ENCODE measurements around the gene KCNJ1.

Gene KCNJ1

GRCh38 chr11:128884703-128885338 is 17.7 kb upstream of the KCNJ1 start:
- H3K4me1 Mint-ChIP-seq (ENCODE audit: low read depth in 2 of 2): peaks cover 8 to 9% of the 10 kb centered on the region in 2 donors
- H3K36me3 Mint-ChIP-seq (ENCODE audit: insufficient read depth): peaks cover 6% of the 10 kb centered on the region
- no peak overlapping the region for H3K4me3 Mint-ChIP-seq
- DNase-seq (peak; percentile 57 to 66 (median 60)), ATAC-seq (replicated peaks) (peak; percentile 81)
- H3K9me3 Mint-ChIP-seq: no peaks in the 10 kb centered on the region
- H3K27me3 Mint-ChIP-seq: peaks cover 66 to 97% of the 10 kb centered on the region in 2 donors
- no peak overlapping the region for H3K27ac Mint-ChIP-seq

- DNase-seq: no peak
- Mint-ChIP-seq H3K36me3 (ENCODE audit: insufficient read depth) (peaks cover 6% of the 10 kb centered on the region), H3K9me3 (no peaks in the 10 kb centered on the region), H3K27ac (no peak overlapping the region), H3K4me1 (ENCODE audit: low read depth in 2 of 2) (peaks cover 8 to 9% of the 10 kb centered on the region in 2 donors), H3K4me3 (no peak overlapping the region), H3K27me3 (peaks cover 60 to 94% of the 10 kb centered on the region in 2 donors)
- no peak for ATAC-seq (replicated peaks)
Measured at GRCh38 chr11:128884054-128884453, 17.0 kb upstream of the KCNJ1 start.

- DNase-seq (no peak), ATAC-seq (replicated peaks) (no peak)
- H3K27ac Mint-ChIP-seq: no peak overlapping the region
- H3K9me3 Mint-ChIP-seq: no peaks in the 10 kb centered on the region
- H3K4me1 Mint-ChIP-seq (ENCODE audit: low read depth in 2 of 2): peaks cover 8 to 9% of the 10 kb centered on the region in 2 donors
- no peak overlapping the region for H3K4me3 Mint-ChIP-seq
- peaks cover 58 to 95% of the 10 kb centered on the region in 2 donors for H3K27me3 Mint-ChIP-seq
- H3K36me3 Mint-ChIP-seq (ENCODE audit: insufficient read depth): peaks cover 6% of the 10 kb centered on the region
Measured at GRCh38 chr11:128882451-128882850, 15.4 kb upstream of the KCNJ1 start.

- no peaks in the 10 kb centered on the region for H3K9me3 Mint-ChIP-seq
- H3K4me3 Mint-ChIP-seq: no peak overlapping the region
- DNase-seq (no peak), ATAC-seq (replicated peaks) (no peak)
- peaks cover 0 to 2% of the 10 kb centered on the region in 2 donors for H3K4me1 Mint-ChIP-seq (ENCODE audit: low read depth in 2 of 2)
- no peak overlapping the region for H3K27ac Mint-ChIP-seq
- peaks cover 3% of the 10 kb centered on the region for H3K36me3 Mint-ChIP-seq (ENCODE audit: insufficient read depth)
- peaks cover 57 to 95% of the 10 kb centered on the region in 2 donors for H3K27me3 Mint-ChIP-seq
Measured at GRCh38 chr11:128881221-128881620, 14.1 kb upstream of the KCNJ1 start.

- Mint-ChIP-seq H3K4me3 (no peak overlapping the region), H3K27ac (no peak overlapping the region), H3K36me3 (ENCODE audit: insufficient read depth) (no peaks in the 10 kb centered on the region), H3K9me3 (no peaks in the 10 kb centered on the region), H3K4me1 (ENCODE audit: low read depth in 2 of 2) (peaks cover 0 to 1% of the 10 kb centered on the region in 2 donors), H3K27me3 (peaks cover 50 to 81% of the 10 kb centered on the region in 2 donors)
- no peak for DNase-seq
- ATAC-seq (replicated peaks): no peak
Measured at GRCh38 chr11:128879817-128880216, 12.7 kb upstream of the KCNJ1 start.

- Mint-ChIP-seq H3K27ac (no peak overlapping the region), H3K36me3 (ENCODE audit: insufficient read depth) (no peaks in the 10 kb centered on the region), H3K4me3 (no peak overlapping the region), H3K4me1 (ENCODE audit: low read depth in 2 of 2) (no peaks in the 10 kb centered on the region), H3K27me3 (peaks cover 42 to 71% of the 10 kb centered on the region in 2 donors), H3K9me3 (no peaks in the 10 kb centered on the region)
- ATAC-seq (replicated peaks) (no peak), DNase-seq (no peak)
Measured at GRCh38 chr11:128878455-128878854, 11.4 kb upstream of the KCNJ1 start.

GRCh38 chr11:128877726-128878125 is 10.6 kb upstream of the KCNJ1 start:
- Mint-ChIP-seq H3K4me1 (ENCODE audit: low read depth in 2 of 2) (no peaks in the 10 kb centered on the region), H3K4me3 (no peak overlapping the region), H3K36me3 (ENCODE audit: insufficient read depth) (no peaks in the 10 kb centered on the region), H3K9me3 (no peaks in the 10 kb centered on the region), H3K27me3 (peaks cover 39 to 67% of the 10 kb centered on the region in 2 donors), H3K27ac (no peak overlapping the region)
- ATAC-seq (replicated peaks) (no peak), DNase-seq (no peak)

- Mint-ChIP-seq H3K4me3 (no peak overlapping the region), H3K4me1 (ENCODE audit: low read depth in 2 of 2) (no peaks in the 10 kb centered on the region), H3K9me3 (no peaks in the 10 kb centered on the region), H3K27me3 (peaks cover 26 to 52% of the 10 kb centered on the region in 2 donors), H3K36me3 (ENCODE audit: insufficient read depth) (no peaks in the 10 kb centered on the region), H3K27ac (no peak overlapping the region)
- ATAC-seq (replicated peaks) (no peak), DNase-seq (no peak)
Measured at GRCh38 chr11:128876133-128876650, 9.1 kb upstream of the KCNJ1 start.

- H3K27me3 Mint-ChIP-seq: peaks cover 15 to 37% of the 10 kb centered on the region in 2 donors
- no peaks in the 10 kb centered on the region for H3K9me3 Mint-ChIP-seq
- no peak overlapping the region for H3K27ac Mint-ChIP-seq
- DNase-seq (no peak), ATAC-seq (replicated peaks) (no peak)
- no peak overlapping the region for H3K4me3 Mint-ChIP-seq
- no peaks in the 10 kb centered on the region for H3K4me1 Mint-ChIP-seq (ENCODE audit: low read depth in 2 of 2)
- no peaks in the 10 kb centered on the region for H3K36me3 Mint-ChIP-seq (ENCODE audit: insufficient read depth)
Measured at GRCh38 chr11:128874427-128874826, 7.3 kb upstream of the KCNJ1 start.

GRCh38 chr11:128872594-128872993 is 5.5 kb upstream of the KCNJ1 start:
- Mint-ChIP-seq H3K36me3 (ENCODE audit: insufficient read depth) (no peaks in the 10 kb centered on the region), H3K27me3 (peaks cover 4 to 19% of the 10 kb centered on the region in 2 donors), H3K27ac (no peak overlapping the region)

GRCh38 chr11:128872094-128872493 is 5.0 kb upstream of the KCNJ1 start:
- H3K9me3 Mint-ChIP-seq: no peaks in the 10 kb centered on the region
- ATAC-seq (replicated peaks): no peak

More at GRCh38 chr11:128872594-128872993, 5.5 kb upstream of the KCNJ1 start:
- no peak for ATAC-seq (replicated peaks)
- Mint-ChIP-seq H3K4me3 (no peak overlapping the region), H3K9me3 (no peaks in the 10 kb centered on the region), H3K4me1 (ENCODE audit: low read depth in 2 of 2) (no peaks in the 10 kb centered on the region)
- no peak for DNase-seq

GRCh38 chr11:128871168-128871610 is 4.1 kb upstream of the KCNJ1 start:
- H3K27me3 Mint-ChIP-seq: peaks cover 4 to 7% of the 10 kb centered on the region in 2 donors
- no peak overlapping the region for H3K4me3 Mint-ChIP-seq
- peaks cover 5% of the 10 kb centered on the region for H3K36me3 Mint-ChIP-seq (ENCODE audit: insufficient read depth)
- no peak overlapping the region for H3K27ac Mint-ChIP-seq
- DNase-seq: no peak
- no peaks in the 10 kb centered on the region for H3K9me3 Mint-ChIP-seq
- ATAC-seq (replicated peaks): no peak
- H3K4me1 Mint-ChIP-seq (ENCODE audit: low read depth in 2 of 2): no peaks in the 10 kb centered on the region

More at GRCh38 chr11:128872094-128872493, 5.0 kb upstream of the KCNJ1 start:
- Mint-ChIP-seq H3K4me1 (ENCODE audit: low read depth in 2 of 2) (no peaks in the 10 kb centered on the region), H3K4me3 (no peak overlapping the region), H3K36me3 (ENCODE audit: insufficient read depth) (peaks cover 4% of the 10 kb centered on the region), H3K27ac (no peak overlapping the region), H3K27me3 (peaks cover 4 to 14% of the 10 kb centered on the region in 2 donors)
- DNase-seq: no peak

GRCh38 chr11:128868841-128869671 is 2.0 kb upstream of the KCNJ1 start:
- H3K27me3 Mint-ChIP-seq: peaks cover 4 to 7% of the 10 kb centered on the region in 2 donors
- peaks cover 5% of the 10 kb centered on the region for H3K36me3 Mint-ChIP-seq (ENCODE audit: insufficient read depth)
- H3K27ac Mint-ChIP-seq: no peak overlapping the region
- no peaks in the 10 kb centered on the region for H3K4me1 Mint-ChIP-seq (ENCODE audit: low read depth in 2 of 2)
- no peaks in the 10 kb centered on the region for H3K9me3 Mint-ChIP-seq
- ATAC-seq (replicated peaks) (peak; percentile 57), DNase-seq (no peak)
- H3K4me3 Mint-ChIP-seq: no peak overlapping the region
